KMS-11 (cell line): ENCODE results near the gene GINS2.

Experiments
- H2AFZ ChIP-seq: fragments of 200-600 bp; sonication (generic); 2 replicates; pipeline ENCODE4 v1.6.1; 2016; ENCODE audit warnings: antibody characterized with exemption, mixed run types, low read depth
- H3K27ac ChIP-seq: fragments of 200-600 bp; sonication (generic); 2 replicates; pipeline ENCODE4 v1.6.1; 2016; ENCODE audit warnings: mild to moderate bottlenecking, mixed run types
- H3K27me3 ChIP-seq: fragments of 200-600 bp; sonication (generic); 2 replicates; pipeline ENCODE4 v1.6.1; 2017; ENCODE audit warnings: mild to moderate bottlenecking, low read depth, mixed run types, moderate library complexity; ENCODE audit not compliant: insufficient read depth
- H3K36me3 ChIP-seq: fragments of 200-600 bp; sonication (generic); 2 replicates; pipeline ENCODE4 v1.6.1; 2017; ENCODE audit warnings: mild to moderate bottlenecking, mixed run types; ENCODE audit not compliant: insufficient read depth
- H3K4me1 ChIP-seq: fragments of 200-600 bp; sonication (generic); 2 replicates; pipeline ENCODE4 v1.6.1; 2016; ENCODE audit warnings: mild to moderate bottlenecking, low read depth, mixed run types; ENCODE audit not compliant: poor library complexity, severe bottlenecking
- H3K4me2 ChIP-seq: fragments of 200-600 bp; sonication (generic); 2 replicates; pipeline ENCODE4 v1.7.0; 2016; ENCODE audit warnings: mild to moderate bottlenecking, mixed run types
- H3K4me3 ChIP-seq: fragments of 200-600 bp; sonication (generic); IDR thresholded peaks from 2 replicates; pipeline ENCODE4 v1.6.1; 2017; ENCODE audit warnings: low read depth, low read length, mixed read lengths; ENCODE audit not compliant: insufficient read depth
- H3K79me2 ChIP-seq: fragments of 200-600 bp; sonication (generic); 2 replicates; pipeline ENCODE4 v1.6.1; 2016; ENCODE audit warnings: low read depth, mixed run types; ENCODE audit not compliant: insufficient read depth
- H3K9ac ChIP-seq: fragments of 200-600 bp; sonication (generic); 2 replicates; pipeline ENCODE4 v1.6.1; 2016; ENCODE audit warnings: mild to moderate bottlenecking, mixed run types
- H4K20me1 ChIP-seq: fragments of 200-600 bp; sonication (generic); 2 replicates; pipeline ENCODE4 v1.6.1; 2016; ENCODE audit warnings: mild to moderate bottlenecking, mixed run types; ENCODE audit not compliant: insufficient read depth
- TF ChIP-seq, protein P1 (sequence below): fragments of 200-600 bp; sonication (generic); conservative IDR thresholded peaks from 2 replicates; pipeline ENCODE4 v1.6.1; 2017; ENCODE audit warnings: low read depth, mild to moderate bottlenecking, antibody characterized with exemption, low read length, moderate library complexity, mixed read lengths

Gene GINS2

DNA sequence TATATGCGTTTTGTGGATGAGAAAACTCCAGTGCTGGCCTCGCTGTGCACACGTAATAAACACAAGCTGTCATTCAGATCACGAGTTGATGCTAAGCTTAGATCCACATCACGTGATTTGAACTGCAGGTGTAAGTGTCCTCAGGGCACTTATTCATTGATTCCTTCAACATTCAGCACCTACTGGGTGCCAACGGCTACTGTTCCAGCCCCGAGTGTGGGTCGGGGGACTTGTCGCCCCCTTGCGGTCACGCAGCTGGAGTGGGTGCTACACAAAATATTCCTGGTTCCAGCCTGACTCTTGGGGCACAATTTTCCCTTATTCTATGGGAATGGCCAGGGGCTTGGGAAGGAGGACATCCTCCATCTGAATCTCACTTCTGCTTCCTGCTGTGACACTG, 29.9 kb upstream of the GINS2 start:
- TF ChIP-seq, protein P1, sequence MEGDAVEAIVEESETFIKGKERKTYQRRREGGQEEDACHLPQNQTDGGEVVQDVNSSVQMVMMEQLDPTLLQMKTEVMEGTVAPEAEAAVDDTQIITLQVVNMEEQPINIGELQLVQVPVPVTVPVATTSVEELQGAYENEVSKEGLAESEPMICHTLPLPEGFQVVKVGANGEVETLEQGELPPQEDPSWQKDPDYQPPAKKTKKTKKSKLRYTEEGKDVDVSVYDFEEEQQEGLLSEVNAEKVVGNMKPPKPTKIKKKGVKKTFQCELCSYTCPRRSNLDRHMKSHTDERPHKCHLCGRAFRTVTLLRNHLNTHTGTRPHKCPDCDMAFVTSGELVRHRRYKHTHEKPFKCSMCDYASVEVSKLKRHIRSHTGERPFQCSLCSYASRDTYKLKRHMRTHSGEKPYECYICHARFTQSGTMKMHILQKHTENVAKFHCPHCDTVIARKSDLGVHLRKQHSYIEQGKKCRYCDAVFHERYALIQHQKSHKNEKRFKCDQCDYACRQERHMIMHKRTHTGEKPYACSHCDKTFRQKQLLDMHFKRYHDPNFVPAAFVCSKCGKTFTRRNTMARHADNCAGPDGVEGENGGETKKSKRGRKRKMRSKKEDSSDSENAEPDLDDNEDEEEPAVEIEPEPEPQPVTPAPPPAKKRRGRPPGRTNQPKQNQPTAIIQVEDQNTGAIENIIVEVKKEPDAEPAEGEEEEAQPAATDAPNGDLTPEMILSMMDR = peak; percentile 67
- no peak overlapping the region for H2AFZ ChIP-seq
- H3K4me2 ChIP-seq = no peak overlapping the region
- H3K36me3 ChIP-seq = no peaks in the 10 kb centered on the region
- peaks cover 11% of the 10 kb centered on the region for H3K4me1 ChIP-seq
- H3K4me3 ChIP-seq = no peak overlapping the region
- H4K20me1 ChIP-seq = no peaks in the 10 kb centered on the region
- H3K27ac ChIP-seq = no peak overlapping the region
- H3K27me3 ChIP-seq = peaks cover 87% of the 10 kb centered on the region
- no peaks in the 10 kb centered on the region for H3K79me2 ChIP-seq
- no peak overlapping the region for H3K9ac ChIP-seq

DNA sequence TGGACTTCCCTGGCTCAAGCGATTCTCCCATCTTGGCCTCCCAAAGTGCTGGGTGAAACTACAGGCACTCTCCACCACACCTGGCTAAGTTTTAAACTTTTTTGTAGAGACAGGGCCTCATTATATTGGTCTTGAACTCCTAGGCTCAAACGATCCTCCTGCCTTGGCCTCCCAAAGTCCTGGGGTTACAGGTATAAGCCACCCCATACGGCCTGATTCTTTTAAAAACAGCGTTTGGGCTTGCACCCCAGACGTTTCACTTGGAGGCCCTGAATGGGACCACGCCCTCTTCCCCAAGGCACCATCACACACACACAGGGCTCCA, 29.4 kb upstream of the GINS2 start:
- H3K36me3 ChIP-seq = no peaks in the 10 kb centered on the region
- no peak overlapping the region for H3K9ac ChIP-seq
- H3K4me1 ChIP-seq = peaks cover 11% of the 10 kb centered on the region
- no peak overlapping the region for H3K4me2 ChIP-seq
- no peak overlapping the region for H3K27ac ChIP-seq
- H3K4me3 ChIP-seq = no peak overlapping the region
- no peaks in the 10 kb centered on the region for H4K20me1 ChIP-seq
- TF ChIP-seq, protein P1 = no peak; the same call in 1 of the 2 replicates
- peaks cover 87% of the 10 kb centered on the region for H3K27me3 ChIP-seq
- no peak overlapping the region for H2AFZ ChIP-seq
- no peaks in the 10 kb centered on the region for H3K79me2 ChIP-seq

DNA sequence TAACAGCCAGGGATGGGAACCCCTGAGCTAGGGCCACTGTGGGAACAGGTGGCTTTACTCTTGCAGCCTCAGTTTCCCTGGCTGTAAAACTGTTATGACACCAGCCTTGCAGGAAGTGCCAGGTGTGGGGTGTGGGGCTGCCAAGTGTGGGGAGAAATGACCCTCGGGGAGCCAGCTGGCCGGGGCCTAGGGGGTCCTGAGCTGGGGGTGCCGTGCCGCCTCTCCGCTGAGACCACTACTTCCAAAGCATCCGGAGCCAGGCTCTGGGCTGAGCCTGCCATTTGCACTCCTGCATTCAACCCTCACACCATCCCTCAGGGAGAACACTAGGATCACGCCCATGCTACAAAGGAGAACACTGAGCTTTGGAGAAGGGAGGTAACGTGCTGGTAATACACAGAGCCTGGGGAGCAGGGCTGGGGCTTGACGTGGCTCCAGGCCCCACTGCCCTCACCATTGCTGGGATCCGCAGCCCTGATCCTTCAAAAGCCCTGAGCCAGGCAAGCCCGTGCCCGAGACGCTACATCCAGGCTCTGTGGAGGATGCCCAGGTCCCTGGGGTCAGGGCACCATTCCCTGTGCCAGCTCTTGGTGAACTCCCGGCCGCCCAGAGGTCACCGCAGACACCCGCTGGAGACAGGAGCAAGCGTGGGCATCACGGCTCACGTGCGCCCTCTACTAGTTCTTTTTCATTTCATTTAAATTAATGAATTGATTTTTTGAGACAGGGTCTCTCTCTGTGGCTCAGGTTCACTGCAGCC, 28.8 kb upstream of the GINS2 start:
- Histone ChIP-seq H4K20me1 (no peaks in the 10 kb centered on the region), H3K27ac (no peak overlapping the region), H2AFZ (no peak overlapping the region), H3K27me3 (peaks cover 88% of the 10 kb centered on the region), H3K4me3 (no peak overlapping the region), H3K9ac (no peak overlapping the region), H3K4me2 (no peak overlapping the region), H3K36me3 (no peaks in the 10 kb centered on the region), H3K79me2 (no peaks in the 10 kb centered on the region), H3K4me1 (peaks cover 11% of the 10 kb centered on the region)
- TF ChIP-seq, protein P1 = peak; percentile 84

DNA sequence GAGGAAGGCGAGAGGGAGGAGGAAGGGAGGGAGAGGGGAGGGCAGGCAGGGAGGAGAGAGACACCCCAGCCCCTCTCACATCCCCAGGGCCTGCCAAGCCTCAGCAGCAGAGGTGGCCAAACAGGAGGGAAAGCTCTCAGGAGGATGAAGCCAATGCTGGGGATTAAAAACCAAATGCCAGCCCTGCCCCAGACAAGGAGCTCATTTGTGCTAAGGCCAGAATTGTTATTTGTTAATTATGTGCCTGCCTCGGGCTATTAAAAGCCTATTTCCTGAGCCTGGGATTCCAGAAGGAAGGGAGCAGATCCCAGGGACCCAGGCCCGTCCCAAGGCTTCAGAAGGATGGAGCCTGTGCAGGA, 27.9 kb upstream of the GINS2 start:
- Histone ChIP-seq H3K36me3 (no peaks in the 10 kb centered on the region), H3K27ac (no peak overlapping the region), H3K9ac (no peak overlapping the region), H4K20me1 (no peaks in the 10 kb centered on the region), H2AFZ (no peak overlapping the region), H3K27me3 (peaks cover 89% of the 10 kb centered on the region), H3K4me1 (peaks cover 11% of the 10 kb centered on the region), H3K79me2 (no peaks in the 10 kb centered on the region), H3K4me3 (no peak overlapping the region), H3K4me2 (no peak overlapping the region)
- TF ChIP-seq, protein P1 = no peak
